Caco-2 (cell line): Measurements from ENCODE around the gene CRTC3. TPM values are rescaled to one million over a fixed set of nuclear protein-coding genes. Genes with fewer than 3 reads are reported as not detected.

ENCODE experiments used
- BruUV-seq: library from RNA; stranded (reverse); fragments of 400-500 nt; replicated peaks from 2 replicates; lab custom pipeline; 2021; lab: Mats Ljungman, UMichigan
- CTCF ChIA-PET: fragments of 300-600 bp; sonication (Branson Sonifier 250); formaldehyde crosslinking; loops from one replicate; lab custom pipeline; 2022; ENCODE audit warnings: antibody characterized with exemption; lab: Charles Lee
- POLR2A ChIA-PET: fragments of 300-600 bp; sonication (Branson Sonifier 250); formaldehyde crosslinking; loops from one replicate; lab custom pipeline; 2022; ENCODE audit warnings: antibody characterized with exemption; lab: Charles Lee
- DNase-seq, 2 experiments: peaks; one replicate each; pipeline versions ENCODE4 v3.0.0 to v3.0.0-alpha.2; 2020 to 2022
- H3K27me3 ChIP-seq: replicated peaks from 2 replicates; pipeline ENCODE4 v1.6.0; 2011; ENCODE audit warnings: low read length; ENCODE audit not compliant: control insufficient read depth, insufficient read depth
- H3K36me3 ChIP-seq: 2 replicates; pipeline ENCODE4 v1.5.1; 2011; ENCODE audit warnings: low read length; ENCODE audit not compliant: control insufficient read depth, insufficient read depth
- H3K4me1 ChIP-seq: fragments of 250-450 bp; sonication (Bioruptor Pico); 2 replicates; pipeline ENCODE4 v1.5.1; 2020; ENCODE audit warnings: mild to moderate bottlenecking
- H3K4me3 ChIP-seq: 2 replicates; pipeline ENCODE4 v1.5.1; 2011; ENCODE audit warnings: low read depth, mild to moderate bottlenecking, control low read depth, low read length
- H3K9me3 ChIP-seq: fragments of 250-450 bp; sonication (Bioruptor Pico); 2 replicates; pipeline ENCODE4 v1.5.1; 2020; ENCODE audit warnings: mild to moderate bottlenecking, moderate library complexity
- H3K27ac Mint-ChIP-seq: one replicate; pipeline ENCODE4 v1.8.0; 2022; ENCODE audit warnings: mixed read lengths; ENCODE audit not compliant: unreplicated experiment
- H3K27me3 Mint-ChIP-seq: one replicate; pipeline ENCODE4 v1.8.0; 2022; ENCODE audit warnings: mixed read lengths; ENCODE audit not compliant: insufficient read depth, unreplicated experiment
- H3K36me3 Mint-ChIP-seq: one replicate; pipeline ENCODE4 v1.8.0; 2022; ENCODE audit warnings: mild to moderate bottlenecking, mixed read lengths; ENCODE audit not compliant: insufficient read depth, unreplicated experiment
- H3K4me1 Mint-ChIP-seq: one replicate; pipeline ENCODE4 v1.8.0; 2022; ENCODE audit warnings: low read depth, mixed read lengths; ENCODE audit not compliant: unreplicated experiment
- H3K4me3 Mint-ChIP-seq: one replicate; pipeline ENCODE4 v1.8.0; 2022; ENCODE audit warnings: mild to moderate bottlenecking, moderate library complexity, mixed read lengths; ENCODE audit not compliant: unreplicated experiment
- H3K9me3 Mint-ChIP-seq: one replicate; pipeline ENCODE4 v1.8.0; 2022; ENCODE audit warnings: mixed read lengths; ENCODE audit not compliant: unreplicated experiment
- CTCF ChIP-seq, 2 experiments: fragments of 200-600 bp in 1 of 2; IDR thresholded peaks; 1 replicate in 1 of 2; 2 replicates in 1 of 2; pipeline versions ENCODE4 v1.5.1 to v1.8.0; 2011 to 2022; ENCODE audit warnings: antibody characterized with exemption in 1 of 2, control low read depth in 1 of 2, inconsistent platforms in 1 of 2, low read depth in 1 of 2, low read length in 1 of 2, mild to moderate bottlenecking in 1 of 2, moderate library complexity in 1 of 2; ENCODE audit not compliant: insufficient read depth in 1 of 2, severe bottlenecking in 1 of 2, unreplicated experiment in 1 of 2
- intact Hi-C: fragments of 100-400 bp; cut with micrococcal nuclease; formaldehyde crosslinking; loops from one replicate; pipeline ENCODE4 v1.10.0; 2022; ENCODE audit not compliant: unreplicated experiment
- total RNA-seq: library from RNA; stranded (reverse); gene quantifications from 2 replicates; pipeline ENCODE4 v1.2.3, GENCODE V29; 2022

CRTC3 gene
- total RNA-seq, 1 experiment from 2014 or later = 35.0 TPM

- H3K4me3 Mint-ChIP-seq = no peak overlapping the region
- H3K36me3 ChIP-seq = no peaks in the 10 kb centered on the region; the same call in 1 of the 2 replicates
- no TSS peak for BruUV-seq
- intact Hi-C loops = no loop called here
- H3K27me3 ChIP-seq = no peaks in the 10 kb centered on the region
- H3K9me3 ChIP-seq = no peaks in the 10 kb centered on the region
- ChIA-PET POLR2A (no interaction called here), CTCF (no interaction called here)
- H3K4me3 ChIP-seq = no peak overlapping the region
- no peak for DNase-seq
- H3K9me3 Mint-ChIP-seq = no peaks in the 10 kb centered on the region
- no peak overlapping the region for H3K27ac Mint-ChIP-seq
- H3K4me1 Mint-ChIP-seq = no peaks in the 10 kb centered on the region
- TF ChIP-seq CTCF (IDR thresholded peaks at IDR 0.05; ENCODE audit: insufficient read depth in 1 of 2, low read depth in 1 of 2, low read length in 1 of 2, severe bottlenecking in 1 of 2, unreplicated experiment in 1 of 2) = no peak
- H3K27me3 Mint-ChIP-seq = no peaks in the 10 kb centered on the region
- no peaks in the 10 kb centered on the region for H3K4me1 ChIP-seq
- peaks cover 10% of the 10 kb centered on the region for H3K36me3 Mint-ChIP-seq
Observed at GRCh38 chr15:90588427-90588826, 58.7 kb downstream of the CRTC3 start.

- H3K27me3 Mint-ChIP-seq = no peaks in the 10 kb centered on the region
- TF ChIP-seq CTCF (IDR thresholded peaks at IDR 0.05; ENCODE audit: insufficient read depth in 1 of 2, low read depth in 1 of 2, low read length in 1 of 2, severe bottlenecking in 1 of 2, unreplicated experiment in 1 of 2) = no peak
- Histone ChIP-seq H3K4me1 (no peaks in the 10 kb centered on the region), H3K4me3 (no peak overlapping the region), H3K27me3 (no peaks in the 10 kb centered on the region), H3K9me3 (no peaks in the 10 kb centered on the region), H3K36me3 (no peaks in the 10 kb centered on the region)
- H3K4me1 Mint-ChIP-seq = no peaks in the 10 kb centered on the region
- intact Hi-C loops = no loop called here
- H3K9me3 Mint-ChIP-seq = no peaks in the 10 kb centered on the region
- CTCF ChIA-PET = no interaction called here
- peaks cover 20% of the 10 kb centered on the region for H3K36me3 Mint-ChIP-seq
- POLR2A ChIA-PET = no interaction called here
- BruUV-seq = no TSS peak
- no peak overlapping the region for H3K27ac Mint-ChIP-seq
- no peak for DNase-seq
- no peak overlapping the region for H3K4me3 Mint-ChIP-seq
Observed at GRCh38 chr15:90591524-90591923, 61.8 kb downstream of the CRTC3 start.

GRCh38 chr15:90592131-90592881 is 62.6 kb downstream of the CRTC3 start:
- Histone ChIP-seq H3K9me3 (no peaks in the 10 kb centered on the region), H3K27me3 (no peaks in the 10 kb centered on the region), H3K4me3 (no peak overlapping the region), H3K4me1 (no peaks in the 10 kb centered on the region), H3K36me3 (no peaks in the 10 kb centered on the region; the same call in 1 of the 2 replicates)
- TF ChIP-seq CTCF (IDR thresholded peaks at IDR 0.05; ENCODE audit: insufficient read depth in 1 of 2, low read depth in 1 of 2, low read length in 1 of 2, severe bottlenecking in 1 of 2, unreplicated experiment in 1 of 2) = no peak
- ChIA-PET POLR2A (no interaction called here), CTCF (no interaction called here)
- no TSS peak for BruUV-seq
- intact Hi-C loops = no loop called here
- Mint-ChIP-seq H3K4me1 (no peaks in the 10 kb centered on the region), H3K4me3 (no peak overlapping the region), H3K27ac (no peak overlapping the region), H3K9me3 (no peaks in the 10 kb centered on the region), H3K27me3 (no peaks in the 10 kb centered on the region), H3K36me3 (peaks cover 20% of the 10 kb centered on the region)
- DNase-seq = peak in 1 of 2 experiments; percentile 13
